ENCODE measurements around the gene CDC42EP5. TPM values are rescaled to one million over a fixed set of nuclear protein-coding genes. Genes with fewer than 3 reads are reported as not detected.

The CDC42EP5 gene
- total RNA-seq, 1 donor from 2014 or later, result 33.4 TPM

- intact Hi-C loops (cut with DNase I), result no loop called here
Observed at GRCh38 chr19:54492568-54492967, 19.5 kb upstream of the CDC42EP5 start.

GRCh38 chr19:54489766-54490165, 16.7 kb upstream of the CDC42EP5 start:
- H3K36me3 ChIP-seq, result no peaks in the 10 kb centered on the region
- H3K4me3 ChIP-seq, result no peak overlapping the region
- no peaks in the 10 kb centered on the region for H3K4me1 ChIP-seq
- no peaks in the 10 kb centered on the region for H3K27me3 ChIP-seq
- DNase-seq (ENCODE audit: extremely low spot score in 2 of 2), result no peak
- no peaks in the 10 kb centered on the region for H3K9me3 ChIP-seq
- TF ChIP-seq POLR2AphosphoS5 (IDR thresholded peaks at IDR 0.05; ENCODE audit: insufficient read depth in 1 of 2, low read depth in 1 of 2) (no peak), CTCF (IDR thresholded peaks at IDR 0.05) (no peak), POLR2A (IDR thresholded peaks at IDR 0.05) (no peak)
- no peak overlapping the region for H3K27ac ChIP-seq
- intact Hi-C loops (cut with DNase I), result loop anchor here (10.0 kb wide), 1 partner anchor 175 kb away; the partner anchor contains the start of gene LILRB4

More at GRCh38 chr19:54492568-54492967, 19.5 kb upstream of the CDC42EP5 start:
- no peaks in the 10 kb centered on the region for H3K27me3 ChIP-seq
- no peak for TF ChIP-seq POLR2A (IDR thresholded peaks at IDR 0.05)
- no peak for TF ChIP-seq POLR2AphosphoS5 (IDR thresholded peaks at IDR 0.05; ENCODE audit: insufficient read depth in 1 of 2, low read depth in 1 of 2)
- TF ChIP-seq CTCF (IDR thresholded peaks at IDR 0.05), result no peak
- no peak overlapping the region for H3K27ac ChIP-seq
- H3K36me3 ChIP-seq, result no peaks in the 10 kb centered on the region
- no peaks in the 10 kb centered on the region for H3K9me3 ChIP-seq
- H3K4me1 ChIP-seq, result no peaks in the 10 kb centered on the region
- no peak for DNase-seq (ENCODE audit: extremely low spot score in 2 of 2)
- H3K4me3 ChIP-seq, result no peak overlapping the region

- Histone ChIP-seq H3K4me1 (no peaks in the 10 kb centered on the region), H3K4me3 (no peak overlapping the region), H3K27ac (no peak overlapping the region), H3K9me3 (no peaks in the 10 kb centered on the region), H3K27me3 (no peaks in the 10 kb centered on the region), H3K36me3 (no peaks in the 10 kb centered on the region)
- no peak for DNase-seq (ENCODE audit: extremely low spot score in 2 of 2)
- intact Hi-C loops (cut with DNase I), result loop anchor here (10.0 kb wide), 1 partner anchor 175 kb away; the partner anchor contains the start of gene LILRB4
- TF ChIP-seq CTCF (IDR thresholded peaks at IDR 0.05) (no peak), POLR2AphosphoS5 (IDR thresholded peaks at IDR 0.05; ENCODE audit: insufficient read depth in 1 of 2, low read depth in 1 of 2) (no peak), POLR2A (IDR thresholded peaks at IDR 0.05) (no peak)
Observed at GRCh38 chr19:54489341-54489740, 16.2 kb upstream of the CDC42EP5 start.

- Histone ChIP-seq H3K9me3 (no peaks in the 10 kb centered on the region), H3K4me1 (no peaks in the 10 kb centered on the region), H3K27ac (no peak overlapping the region), H3K27me3 (no peaks in the 10 kb centered on the region), H3K4me3 (no peak overlapping the region), H3K36me3 (no peaks in the 10 kb centered on the region)
- no peak for DNase-seq (ENCODE audit: extremely low spot score in 2 of 2)
- intact Hi-C loops (cut with DNase I), result loop anchor here (10.0 kb wide), 1 partner anchor 179 kb away; the partner anchor contains the start of gene LILRB4
- no peak for TF ChIP-seq POLR2A (IDR thresholded peaks at IDR 0.05)
- TF ChIP-seq CTCF (IDR thresholded peaks at IDR 0.05), result no peak
- TF ChIP-seq POLR2AphosphoS5 (IDR thresholded peaks at IDR 0.05; ENCODE audit: insufficient read depth in 1 of 2, low read depth in 1 of 2), result no peak
Observed at GRCh38 chr19:54485851-54486250, 12.8 kb upstream of the CDC42EP5 start.

GRCh38 chr19:54484451-54484850, 11.4 kb upstream of the CDC42EP5 start:
- Histone ChIP-seq H3K36me3 (no peaks in the 10 kb centered on the region), H3K27me3 (no peaks in the 10 kb centered on the region), H3K9me3 (no peaks in the 10 kb centered on the region), H3K4me1 (no peaks in the 10 kb centered on the region), H3K27ac (no peak overlapping the region), H3K4me3 (no peak overlapping the region)
- TF ChIP-seq POLR2A (IDR thresholded peaks at IDR 0.05) (no peak), CTCF (IDR thresholded peaks at IDR 0.05) (no peak), POLR2AphosphoS5 (IDR thresholded peaks at IDR 0.05; ENCODE audit: insufficient read depth in 1 of 2, low read depth in 1 of 2) (no peak)
- DNase-seq (ENCODE audit: extremely low spot score in 2 of 2), result no peak
- intact Hi-C loops (cut with DNase I), result loop anchor here (10.0 kb wide), 1 partner anchor 180 kb away; the partner anchor contains the start of gene LILRB4

Data from vagina (tissue), 2 donors.